Mesendoderm (in vitro differentiated cells): ENCODE results near the gene ANKRA2.

Experiments
- DNase-seq: peaks from one replicate; pipeline ENCODE4 v3.0.0; 2013
- H2AK5ac ChIP-seq: 2 replicates; pipeline ENCODE4 v1.6.1; 2013; ENCODE audit warnings: low read length, inconsistent platforms
- H2BK120ac ChIP-seq: 2 replicates; pipeline ENCODE4 v1.6.1; 2013; ENCODE audit warnings: low read depth, mild to moderate bottlenecking, low read length, moderate library complexity, mixed read lengths
- H2BK15ac ChIP-seq: replicated peaks from 2 replicates; pipeline ENCODE4 v1.6.1; 2013; ENCODE audit warnings: low read depth, mild to moderate bottlenecking, moderate library complexity
- H2BK5ac ChIP-seq: 2 replicates; pipeline ENCODE4 v1.6.1; 2013; ENCODE audit warnings: low read length, inconsistent platforms
- H3K18ac ChIP-seq: 2 replicates; pipeline ENCODE4 v1.6.1; 2013; ENCODE audit warnings: mild to moderate bottlenecking, low read length, mixed read lengths
- H3K23ac ChIP-seq: one replicate; pipeline ENCODE4 v1.6.1; 2013; ENCODE audit warnings: low read length
- H3K27ac ChIP-seq: 2 replicates; pipeline ENCODE4 v1.5.1; 2013; ENCODE audit warnings: low read depth, mild to moderate bottlenecking, inconsistent platforms, low read length, moderate library complexity
- H3K27me3 ChIP-seq: 2 replicates; pipeline ENCODE4 v1.6.1; 2013; ENCODE audit warnings: low read length, control low read depth, mild to moderate bottlenecking, inconsistent platforms; ENCODE audit not compliant: insufficient read depth, poor library complexity
- H3K36me3 ChIP-seq: 2 replicates; pipeline ENCODE4 v1.6.1; 2013; ENCODE audit warnings: low read length, inconsistent platforms; ENCODE audit not compliant: control insufficient read depth, insufficient read depth
- H3K4ac ChIP-seq: one replicate; pipeline ENCODE4 v1.6.1; 2013; ENCODE audit warnings: low read depth, mild to moderate bottlenecking, low read length, moderate library complexity
- H3K4me1 ChIP-seq: 2 replicates; pipeline ENCODE4 v1.6.1; 2013; ENCODE audit warnings: low read depth, low read length, inconsistent platforms; ENCODE audit not compliant: control insufficient read depth
- H3K4me2 ChIP-seq: 2 replicates; pipeline ENCODE4 v1.6.1; 2013; ENCODE audit warnings: low read length
- H3K4me3 ChIP-seq: 2 replicates; pipeline ENCODE4 v1.5.1; 2013; ENCODE audit warnings: mild to moderate bottlenecking, low read length
- H3K56ac ChIP-seq: one replicate; pipeline ENCODE4 v1.6.1; 2013; ENCODE audit warnings: low read length
- H3K79me1 ChIP-seq: 2 replicates; pipeline ENCODE4 v1.6.1; 2013; ENCODE audit warnings: low read length, inconsistent platforms
- H3K79me2 ChIP-seq: 2 replicates; pipeline ENCODE4 v1.6.1; 2013; ENCODE audit warnings: mild to moderate bottlenecking, low read length; ENCODE audit not compliant: control insufficient read depth, insufficient read depth
- H3K9ac ChIP-seq: 2 replicates; pipeline ENCODE4 v1.6.1; 2013; ENCODE audit warnings: low read length, inconsistent platforms
- H4K5ac ChIP-seq: one replicate; pipeline ENCODE4 v1.6.1; 2013; ENCODE audit warnings: low read length
- H4K8ac ChIP-seq: one replicate; pipeline ENCODE4 v1.6.1; 2013; ENCODE audit warnings: low read depth, mild to moderate bottlenecking, control low read depth, low read length, moderate library complexity
- WGBS: extraction: QIAGEN DNeasy Blood & Tissue Kit; methylation state at CpG from one replicate; pipeline ENCODE4 v1.1.7; 2013; ENCODE audit warnings: low lambda C conversion rate, missing lambda C conversion rate; ENCODE audit not compliant: insufficient coverage; ENCODE audit errors: extremely low coverage; 5-methylcytosine and 5-hydroxymethylcytosine counted together

The ANKRA2 gene

DNA sequence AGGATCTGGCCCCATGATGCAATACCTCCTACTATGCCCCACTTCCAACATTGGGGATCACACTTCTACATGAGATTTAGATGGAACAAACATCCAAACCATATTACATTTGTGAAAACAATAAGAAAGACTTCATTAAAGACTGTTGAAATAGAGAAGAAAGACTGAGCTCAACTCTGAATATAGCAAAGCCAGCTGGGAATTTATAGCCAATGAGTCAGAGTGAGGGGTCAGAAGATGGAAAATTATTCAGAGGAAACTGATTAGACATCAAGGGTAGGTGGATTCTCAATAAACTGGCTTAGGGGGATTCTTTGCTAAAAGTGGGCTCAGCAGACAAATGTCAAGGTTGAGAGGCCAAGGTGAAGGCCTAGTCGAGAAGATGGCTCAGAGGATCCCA lies 41.6 kb downstream of the ANKRA2 start:
- no peak for DNase-seq
- Histone ChIP-seq H3K56ac (no peak overlapping the region), H2AK5ac (no peak overlapping the region), H3K4ac (no peak overlapping the region), H3K79me2 (no peaks in the 10 kb centered on the region), H3K27ac (no peak overlapping the region), H2BK5ac (no peak overlapping the region), H2BK15ac (no peak overlapping the region), H4K5ac (no peak overlapping the region), H2BK120ac (no peak overlapping the region), H3K27me3 (no peaks in the 10 kb centered on the region), H3K4me3 (no peak overlapping the region), H4K8ac (no peak overlapping the region), H3K18ac (no peak overlapping the region), H3K9ac (no peak overlapping the region), H3K79me1 (no peaks in the 10 kb centered on the region), H3K23ac (no peak overlapping the region), H3K4me1 (no peaks in the 10 kb centered on the region), H3K36me3 (no peaks in the 10 kb centered on the region), H3K4me2 (no peak overlapping the region)
- no CpG with 5 or more reads among the region's 1 CpG for WGBS

DNA sequence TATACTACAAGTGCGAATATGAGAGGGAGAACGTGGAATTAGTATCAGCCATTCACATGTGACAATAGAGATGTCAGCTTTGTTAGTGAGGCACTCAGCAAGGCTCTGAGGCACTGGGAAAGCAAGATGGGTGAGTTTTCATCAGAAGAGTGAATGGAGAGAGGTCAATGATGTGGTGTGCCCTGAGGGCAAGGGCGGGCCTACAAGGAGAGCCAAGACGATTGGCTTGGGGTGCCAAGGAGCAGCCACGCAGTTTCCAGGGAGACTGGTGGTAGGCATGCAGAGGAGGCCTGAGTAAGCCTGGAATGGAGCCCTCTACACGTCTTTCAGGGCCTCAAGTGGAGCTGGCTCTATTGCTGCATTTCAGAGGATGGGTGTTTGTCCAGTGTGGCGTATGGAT lies 42.5 kb downstream of the ANKRA2 start:
- no CpG with 5 or more reads among the region's 7 CpGs for WGBS
- no peak overlapping the region for H2AK5ac ChIP-seq
- H2BK15ac ChIP-seq = no peak overlapping the region
- no peak overlapping the region for H3K4me3 ChIP-seq
- H3K27me3 ChIP-seq = no peaks in the 10 kb centered on the region
- H3K23ac ChIP-seq = no peak overlapping the region
- H3K4ac ChIP-seq = no peak overlapping the region
- H3K27ac ChIP-seq = no peak overlapping the region
- no peaks in the 10 kb centered on the region for H3K36me3 ChIP-seq
- H4K5ac ChIP-seq = no peak overlapping the region
- H3K79me2 ChIP-seq = no peaks in the 10 kb centered on the region
- no peak overlapping the region for H2BK5ac ChIP-seq
- H3K9ac ChIP-seq = no peak overlapping the region
- H3K18ac ChIP-seq = no peak overlapping the region
- H4K8ac ChIP-seq = no peak overlapping the region
- H3K4me1 ChIP-seq = no peaks in the 10 kb centered on the region
- no peak overlapping the region for H3K56ac ChIP-seq
- H3K79me1 ChIP-seq = no peaks in the 10 kb centered on the region
- DNase-seq = peak; percentile 35
- H3K4me2 ChIP-seq = no peak overlapping the region
- no peak overlapping the region for H2BK120ac ChIP-seq

DNA sequence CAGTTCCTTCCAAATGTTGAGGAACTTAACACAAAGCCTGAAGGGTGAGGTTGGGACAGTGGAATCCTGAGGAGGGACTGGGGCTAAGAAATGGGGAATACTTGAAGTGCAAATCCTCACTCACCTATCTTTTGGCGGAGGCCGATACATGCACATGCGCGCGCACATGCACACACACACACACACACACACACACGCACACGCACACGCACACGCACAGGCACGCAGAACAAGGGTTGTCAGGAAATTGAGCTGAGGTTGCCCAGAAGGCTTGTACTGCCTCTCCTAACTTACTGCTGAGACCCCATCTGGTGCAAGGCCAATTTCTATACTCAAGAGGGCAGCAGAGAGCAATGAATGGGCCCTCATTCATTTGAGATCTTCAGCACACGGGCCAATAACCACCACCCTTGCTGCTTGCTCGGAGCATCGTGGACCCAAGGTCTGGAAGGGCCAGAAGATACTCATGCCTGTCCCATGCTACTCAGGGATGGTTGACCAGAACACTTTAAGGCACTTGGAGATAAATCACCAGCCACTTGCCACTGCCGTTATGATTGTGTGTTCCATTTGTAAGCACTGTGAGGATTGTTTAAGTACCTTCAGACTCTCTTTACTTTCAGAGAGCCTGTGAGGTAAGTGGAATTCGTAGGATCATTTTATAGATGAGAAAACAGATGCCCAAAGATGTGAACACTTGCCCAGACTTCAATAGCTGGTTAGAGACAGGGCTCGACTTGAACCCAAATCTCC lies 45.7 kb downstream of the ANKRA2 start:
- Histone ChIP-seq H3K36me3 (no peaks in the 10 kb centered on the region), H3K27me3 (no peaks in the 10 kb centered on the region), H3K4me3 (no peak overlapping the region), H3K23ac (no peak overlapping the region), H2BK5ac (no peak overlapping the region), H2AK5ac (no peak overlapping the region), H4K8ac (no peak overlapping the region), H3K79me2 (no peaks in the 10 kb centered on the region), H3K79me1 (no peaks in the 10 kb centered on the region), H3K27ac (no peak overlapping the region), H3K56ac (peak overlapping the region; percentile 56), H3K4me2 (no peak overlapping the region), H3K9ac (peak overlapping the region; percentile 45), H3K4ac (no peak overlapping the region), H3K18ac (no peak overlapping the region), H3K4me1 (no peaks in the 10 kb centered on the region), H4K5ac (no peak overlapping the region), H2BK15ac (no peak overlapping the region), H2BK120ac (no peak overlapping the region)
- DNase-seq = peak; percentile 94
- no CpG with 5 or more reads among the region's 16 CpGs for WGBS

DNA sequence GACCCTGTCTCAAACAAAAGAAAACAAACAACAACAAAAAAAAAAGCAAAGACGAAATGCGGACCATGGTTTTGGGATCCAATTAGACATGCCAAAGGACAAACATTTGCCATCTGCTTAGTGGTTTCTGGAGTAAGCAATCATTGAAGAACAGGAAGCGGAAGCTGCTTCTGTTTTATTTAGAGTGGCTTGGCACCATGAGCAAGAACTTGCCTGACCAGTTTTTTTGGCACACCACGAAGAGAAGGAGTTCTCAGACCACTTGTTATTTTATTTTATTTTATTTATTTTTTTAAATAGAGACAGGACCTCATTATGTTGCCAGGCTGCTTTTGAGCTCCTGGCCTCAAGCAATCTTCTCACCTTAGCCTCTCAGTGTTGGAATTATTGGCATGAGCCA lies 50.2 kb downstream of the ANKRA2 start:
- no peaks in the 10 kb centered on the region for H3K27me3 ChIP-seq
- H3K23ac ChIP-seq = no peak overlapping the region
- no CpG with 5 or more reads among the region's 4 CpGs for WGBS
- H2BK15ac ChIP-seq = no peak overlapping the region
- no peak overlapping the region for H3K4me3 ChIP-seq
- H3K79me2 ChIP-seq = no peaks in the 10 kb centered on the region
- no peak overlapping the region for H3K56ac ChIP-seq
- no peaks in the 10 kb centered on the region for H3K79me1 ChIP-seq
- H3K4me1 ChIP-seq = no peaks in the 10 kb centered on the region
- no peak overlapping the region for H3K4ac ChIP-seq
- H3K36me3 ChIP-seq = no peaks in the 10 kb centered on the region
- H2BK5ac ChIP-seq = no peak overlapping the region
- H4K8ac ChIP-seq = no peak overlapping the region
- no peak overlapping the region for H2BK120ac ChIP-seq
- no peak overlapping the region for H4K5ac ChIP-seq
- DNase-seq = no peak
- no peak overlapping the region for H3K18ac ChIP-seq
- no peak overlapping the region for H3K9ac ChIP-seq
- no peak overlapping the region for H2AK5ac ChIP-seq
- no peak overlapping the region for H3K4me2 ChIP-seq
- H3K27ac ChIP-seq = no peak overlapping the region

DNA sequence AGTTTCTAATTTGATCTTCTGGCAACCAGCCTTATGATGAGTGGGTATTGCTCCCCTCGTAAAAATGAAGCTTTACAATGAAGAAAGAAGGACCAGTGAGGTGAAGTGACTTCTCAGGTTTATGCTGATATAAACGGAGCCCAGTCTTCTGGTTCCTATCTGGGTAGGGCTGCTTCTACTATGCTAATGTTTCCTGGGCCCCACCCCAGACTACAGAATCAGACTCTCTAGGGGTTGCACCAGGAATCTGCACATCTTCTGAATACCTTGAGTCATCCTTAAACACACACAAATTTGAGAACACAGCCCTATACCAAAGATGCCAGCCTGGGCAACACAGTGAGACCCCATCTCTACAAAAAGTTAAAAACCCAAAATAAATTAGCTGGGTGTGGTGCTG lies 51.0 kb downstream of the ANKRA2 start:
- Histone ChIP-seq H3K4me1 (no peaks in the 10 kb centered on the region), H3K79me1 (no peaks in the 10 kb centered on the region), H3K27me3 (no peaks in the 10 kb centered on the region), H2BK5ac (no peak overlapping the region), H3K36me3 (no peaks in the 10 kb centered on the region), H3K18ac (no peak overlapping the region), H3K4ac (no peak overlapping the region), H3K56ac (no peak overlapping the region), H2BK15ac (no peak overlapping the region), H3K23ac (no peak overlapping the region), H3K79me2 (no peaks in the 10 kb centered on the region), H3K4me2 (no peak overlapping the region), H3K4me3 (no peak overlapping the region), H3K27ac (no peak overlapping the region), H3K9ac (no peak overlapping the region), H4K5ac (no peak overlapping the region), H4K8ac (no peak overlapping the region), H2BK120ac (no peak overlapping the region), H2AK5ac (no peak overlapping the region)
- DNase-seq = no peak
- WGBS = no CpG with 5 or more reads among the region's 2 CpGs

DNA sequence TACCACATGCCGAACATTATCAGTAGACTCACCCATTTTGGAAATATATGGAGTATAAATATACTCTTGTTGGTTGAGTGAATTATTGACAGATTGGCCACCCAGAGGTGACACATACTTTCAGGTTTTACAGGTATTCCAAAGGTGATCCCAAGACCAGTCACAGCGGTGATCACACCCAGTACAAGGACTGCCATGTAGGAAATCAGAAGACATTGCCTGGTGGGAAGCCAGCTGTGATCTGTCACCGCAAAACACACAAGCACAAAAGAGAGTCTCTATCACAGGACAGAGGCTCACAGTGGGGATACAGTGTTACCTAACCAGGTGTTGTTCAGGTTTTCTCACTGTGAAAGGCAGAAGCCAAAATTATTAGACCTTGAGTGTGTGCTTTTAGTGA lies 51.4 kb downstream of the ANKRA2 start:
- Histone ChIP-seq H3K4me2 (no peak overlapping the region), H3K4ac (no peak overlapping the region), H3K4me3 (no peak overlapping the region), H3K9ac (no peak overlapping the region), H2BK5ac (no peak overlapping the region), H3K4me1 (no peaks in the 10 kb centered on the region), H2BK15ac (no peak overlapping the region), H2BK120ac (no peak overlapping the region), H3K79me2 (no peaks in the 10 kb centered on the region), H3K56ac (no peak overlapping the region), H3K36me3 (no peaks in the 10 kb centered on the region), H3K18ac (no peak overlapping the region), H3K23ac (no peak overlapping the region), H3K79me1 (no peaks in the 10 kb centered on the region), H3K27me3 (no peaks in the 10 kb centered on the region), H4K5ac (no peak overlapping the region), H3K27ac (no peak overlapping the region), H4K8ac (no peak overlapping the region), H2AK5ac (no peak overlapping the region)
- DNase-seq = no peak
- WGBS = no CpG with 5 or more reads among the region's 3 CpGs
